HEK293T (cell line): ENCODE measurements around the gene CREG1.

Experiments used
- CTCF ChIA-PET: fragments of 350-600 bp; formaldehyde crosslinking; extraction: SDS; loops from one replicate; lab custom pipeline; 2021; ENCODE audit warnings: antibody characterized with exemption, inconsistent platforms; lab: Yijun Ruan, JAX
- POLR2A ChIA-PET: fragments of 350-600 bp; formaldehyde crosslinking; extraction: SDS; loops from one replicate; lab custom pipeline; 2020; ENCODE audit warnings: antibody characterized with exemption, inconsistent platforms; lab: Yijun Ruan, JAX
- DNase-seq: peaks from one replicate; pipeline ENCODE4 v3.0.0; 2012; ENCODE audit warnings: mixed read lengths; ENCODE audit errors: extremely low spot score
- ARNT ChIP-seq: fragments of 450-650 bp; IDR thresholded peaks from 2 replicates; pipeline ENCODE4 v1.6.1; 2017; ENCODE audit warnings: mild to moderate bottlenecking
- BHLHE40 ChIP-seq: fragments of 450-650 bp; IDR thresholded peaks from 2 replicates; pipeline ENCODE4 v1.6.1; 2016; ENCODE audit warnings: mild to moderate bottlenecking, moderate library complexity, borderline replicate concordance
- CTBP1 ChIP-seq: fragments of 450-650 bp; IDR thresholded peaks from 2 replicates; pipeline ENCODE4 v1.6.1; 2016; ENCODE audit warnings: borderline replicate concordance
- ELF4 ChIP-seq: fragments of 450-650 bp; IDR thresholded peaks from 2 replicates; pipeline ENCODE4 v1.6.1; 2017; ENCODE audit warnings: antibody characterized with exemption
- FOXA1 ChIP-seq: fragments of 450-650 bp; IDR thresholded peaks from 2 replicates; pipeline ENCODE4 v1.6.1; 2016; ENCODE audit warnings: mild to moderate bottlenecking
- FOXK2 ChIP-seq: fragments of 450-650 bp; IDR thresholded peaks from 2 replicates; pipeline ENCODE4 v1.6.1; 2016; ENCODE audit warnings: mild to moderate bottlenecking
- FOXM1 ChIP-seq: fragments of 450-650 bp; IDR thresholded peaks from 2 replicates; pipeline ENCODE4 v1.6.1; 2017; ENCODE audit warnings: mild to moderate bottlenecking, borderline replicate concordance
- HDGF ChIP-seq: fragments of 450-650 bp; IDR thresholded peaks from 2 replicates; pipeline ENCODE4 v1.6.1; 2017; ENCODE audit warnings: antibody characterized with exemption, borderline replicate concordance
- L3MBTL2 ChIP-seq: fragments of 450-650 bp; conservative IDR thresholded peaks from 2 replicates; pipeline ENCODE4 v1.6.1; 2016; ENCODE audit warnings: mild to moderate bottlenecking
- LEF1 ChIP-seq: fragments of 450-650 bp; IDR thresholded peaks from 2 replicates; pipeline ENCODE4 v1.6.1; 2017; ENCODE audit warnings: mild to moderate bottlenecking, borderline replicate concordance
- NFRKB ChIP-seq: fragments of 450-650 bp; IDR thresholded peaks from 2 replicates; pipeline ENCODE4 v1.6.1; 2016; ENCODE audit warnings: mild to moderate bottlenecking, moderate library complexity
- PKNOX1 ChIP-seq: fragments of 450-650 bp; IDR thresholded peaks from 2 replicates; pipeline ENCODE4 v1.6.1; 2016
- SP1 ChIP-seq: fragments of 450-650 bp; IDR thresholded peaks from 2 replicates; pipeline ENCODE4 v1.6.1; 2017
- SUZ12 ChIP-seq: fragments of 450-650 bp; IDR thresholded peaks from 2 replicates; pipeline ENCODE4 v1.6.1; 2016; ENCODE audit warnings: mild to moderate bottlenecking
- TARDBP ChIP-seq: fragments of 450-650 bp; IDR thresholded peaks from 2 replicates; pipeline ENCODE4 v1.6.1; 2016
- ZNF384 ChIP-seq: fragments of 450-650 bp; IDR thresholded peaks from 2 replicates; pipeline ENCODE4 v1.6.1; 2016

The CREG1 gene

GRCh38 chr1:167584581-167584980 lies 31.0 kb upstream of the CREG1 start:
- ChIA-PET POLR2A (no interaction called here), CTCF (no interaction called here)
- DNase-seq, result no peak
- no peak for TF ChIP-seq ARNT
- TF ChIP-seq TARDBP, result no peak
- no peak for TF ChIP-seq FOXM1
- TF ChIP-seq SP1, result no peak
- TF ChIP-seq NFRKB, result no peak
- no peak for TF ChIP-seq CTBP1
- no peak for TF ChIP-seq L3MBTL2
- no peak for TF ChIP-seq LEF1
- TF ChIP-seq PKNOX1, result no peak
- no peak for TF ChIP-seq FOXA1
- no peak for TF ChIP-seq FOXK2
- TF ChIP-seq ZNF384, result no peak
- TF ChIP-seq SUZ12, result no peak
- TF ChIP-seq ELF4, result no peak
- no peak for TF ChIP-seq BHLHE40
- no peak for TF ChIP-seq HDGF

- POLR2A ChIA-PET, result no interaction called here
- TF ChIP-seq FOXK2 (no peak), ELF4 (no peak), LEF1 (no peak), NFRKB (no peak), PKNOX1 (no peak), TARDBP (no peak), CTBP1 (no peak), ARNT (no peak)
- no peak for DNase-seq
- CTCF ChIA-PET, result no interaction called here
Observed at GRCh38 chr1:167582722-167583121, 29.2 kb upstream of the CREG1 start.

GRCh38 chr1:167582064-167582463 lies 28.5 kb upstream of the CREG1 start:
- no peak for DNase-seq
- CTCF ChIA-PET, result no interaction called here
- POLR2A ChIA-PET, result no interaction called here
- TF ChIP-seq NFRKB (no peak), ELF4 (no peak)

- ChIA-PET CTCF (no interaction called here), POLR2A (no interaction called here)
- no peak for TF ChIP-seq NFRKB
- TF ChIP-seq L3MBTL2, result no peak
- TF ChIP-seq LEF1, result no peak
- no peak for TF ChIP-seq PKNOX1
- no peak for TF ChIP-seq TARDBP
- no peak for TF ChIP-seq HDGF
- no peak for TF ChIP-seq ELF4
- TF ChIP-seq CTBP1, result no peak
- TF ChIP-seq SUZ12, result no peak
- TF ChIP-seq BHLHE40, result no peak
- no peak for TF ChIP-seq SP1
- no peak for DNase-seq
Observed at GRCh38 chr1:167579986-167580385, 26.4 kb upstream of the CREG1 start.

- DNase-seq, result no peak
- ChIA-PET CTCF (interaction anchor here (0.5 kb wide), 1 partner anchor 15 kb away, joined by 3 read pairs; no protein-coding TSS in a partner anchor), POLR2A (no interaction called here)
- TF ChIP-seq PKNOX1 (no peak), SUZ12 (no peak), L3MBTL2 (no peak), BHLHE40 (no peak), ZNF384 (no peak), NFRKB (no peak), ARNT (no peak), ELF4 (no peak), TARDBP (no peak), LEF1 (no peak)
Observed at GRCh38 chr1:167578939-167579521, 25.5 kb upstream of the CREG1 start.

GRCh38 chr1:167575649-167576048 lies 22.1 kb upstream of the CREG1 start:
- POLR2A ChIA-PET, result no interaction called here
- no peak for DNase-seq
- CTCF ChIA-PET, result no interaction called here
- TF ChIP-seq CTBP1 (no peak), SUZ12 (no peak), ARNT (no peak), ELF4 (no peak), NFRKB (no peak), LEF1 (no peak), ZNF384 (no peak), FOXM1 (no peak), FOXK2 (no peak), SP1 (no peak), HDGF (no peak), BHLHE40 (no peak), PKNOX1 (no peak), FOXA1 (no peak)
